ENCODE measurements around the gene OLFML2A.

DNA sequence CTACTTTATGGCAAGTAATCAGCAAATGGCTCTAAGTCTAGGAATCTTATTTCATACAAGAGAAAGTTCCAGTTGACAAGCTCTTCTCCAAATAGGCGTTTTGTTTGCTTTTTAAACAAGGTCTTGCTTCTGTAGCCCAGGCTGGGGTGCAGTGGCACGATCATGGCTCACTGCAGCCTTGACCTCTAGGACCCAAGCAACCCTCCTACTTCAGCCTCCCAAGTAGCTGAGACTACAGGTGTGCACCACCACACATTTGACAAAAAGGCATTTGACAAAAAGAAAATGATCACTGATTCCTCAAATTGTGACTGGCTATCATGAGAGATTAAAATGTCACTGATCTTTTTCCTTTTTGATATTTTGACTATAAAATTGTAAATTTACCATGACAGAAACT is 37.6 kb upstream of the OLFML2A start:
- TF ChIP-seq, protein P1, sequence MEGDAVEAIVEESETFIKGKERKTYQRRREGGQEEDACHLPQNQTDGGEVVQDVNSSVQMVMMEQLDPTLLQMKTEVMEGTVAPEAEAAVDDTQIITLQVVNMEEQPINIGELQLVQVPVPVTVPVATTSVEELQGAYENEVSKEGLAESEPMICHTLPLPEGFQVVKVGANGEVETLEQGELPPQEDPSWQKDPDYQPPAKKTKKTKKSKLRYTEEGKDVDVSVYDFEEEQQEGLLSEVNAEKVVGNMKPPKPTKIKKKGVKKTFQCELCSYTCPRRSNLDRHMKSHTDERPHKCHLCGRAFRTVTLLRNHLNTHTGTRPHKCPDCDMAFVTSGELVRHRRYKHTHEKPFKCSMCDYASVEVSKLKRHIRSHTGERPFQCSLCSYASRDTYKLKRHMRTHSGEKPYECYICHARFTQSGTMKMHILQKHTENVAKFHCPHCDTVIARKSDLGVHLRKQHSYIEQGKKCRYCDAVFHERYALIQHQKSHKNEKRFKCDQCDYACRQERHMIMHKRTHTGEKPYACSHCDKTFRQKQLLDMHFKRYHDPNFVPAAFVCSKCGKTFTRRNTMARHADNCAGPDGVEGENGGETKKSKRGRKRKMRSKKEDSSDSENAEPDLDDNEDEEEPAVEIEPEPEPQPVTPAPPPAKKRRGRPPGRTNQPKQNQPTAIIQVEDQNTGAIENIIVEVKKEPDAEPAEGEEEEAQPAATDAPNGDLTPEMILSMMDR (conservative IDR thresholded peaks at IDR 0.05 in 1 of 2, IDR thresholded peaks at IDR 0.05 in 1 of 2; ENCODE audit: low read depth in 1 of 2, low read length in 2 of 2) = no peak
- TF ChIP-seq EZH2 (IDR thresholded peaks at IDR 0.05; ENCODE audit: low read length, missing control alignments) = no peak

All from fibroblast of lung (primary cell).